HEK293T (cell line): Measurements from ENCODE around the gene PSMD6.

Experiments
- BHLHE40 ChIP-seq: fragments of 450-650 bp; IDR thresholded peaks from 2 replicates; pipeline ENCODE4 v1.6.1; 2016; ENCODE audit warnings: mild to moderate bottlenecking, moderate library complexity, borderline replicate concordance
- ELF4 ChIP-seq: fragments of 450-650 bp; IDR thresholded peaks from 2 replicates; pipeline ENCODE4 v1.6.1; 2017; ENCODE audit warnings: antibody characterized with exemption
- FOXK2 ChIP-seq: fragments of 450-650 bp; IDR thresholded peaks from 2 replicates; pipeline ENCODE4 v1.6.1; 2016; ENCODE audit warnings: mild to moderate bottlenecking
- L3MBTL2 ChIP-seq: fragments of 450-650 bp; conservative IDR thresholded peaks from 2 replicates; pipeline ENCODE4 v1.6.1; 2016; ENCODE audit warnings: mild to moderate bottlenecking
- SP1 ChIP-seq: fragments of 450-650 bp; IDR thresholded peaks from 2 replicates; pipeline ENCODE4 v1.6.1; 2017
- ZNF384 ChIP-seq: fragments of 450-650 bp; IDR thresholded peaks from 2 replicates; pipeline ENCODE4 v1.6.1; 2016

DNA sequence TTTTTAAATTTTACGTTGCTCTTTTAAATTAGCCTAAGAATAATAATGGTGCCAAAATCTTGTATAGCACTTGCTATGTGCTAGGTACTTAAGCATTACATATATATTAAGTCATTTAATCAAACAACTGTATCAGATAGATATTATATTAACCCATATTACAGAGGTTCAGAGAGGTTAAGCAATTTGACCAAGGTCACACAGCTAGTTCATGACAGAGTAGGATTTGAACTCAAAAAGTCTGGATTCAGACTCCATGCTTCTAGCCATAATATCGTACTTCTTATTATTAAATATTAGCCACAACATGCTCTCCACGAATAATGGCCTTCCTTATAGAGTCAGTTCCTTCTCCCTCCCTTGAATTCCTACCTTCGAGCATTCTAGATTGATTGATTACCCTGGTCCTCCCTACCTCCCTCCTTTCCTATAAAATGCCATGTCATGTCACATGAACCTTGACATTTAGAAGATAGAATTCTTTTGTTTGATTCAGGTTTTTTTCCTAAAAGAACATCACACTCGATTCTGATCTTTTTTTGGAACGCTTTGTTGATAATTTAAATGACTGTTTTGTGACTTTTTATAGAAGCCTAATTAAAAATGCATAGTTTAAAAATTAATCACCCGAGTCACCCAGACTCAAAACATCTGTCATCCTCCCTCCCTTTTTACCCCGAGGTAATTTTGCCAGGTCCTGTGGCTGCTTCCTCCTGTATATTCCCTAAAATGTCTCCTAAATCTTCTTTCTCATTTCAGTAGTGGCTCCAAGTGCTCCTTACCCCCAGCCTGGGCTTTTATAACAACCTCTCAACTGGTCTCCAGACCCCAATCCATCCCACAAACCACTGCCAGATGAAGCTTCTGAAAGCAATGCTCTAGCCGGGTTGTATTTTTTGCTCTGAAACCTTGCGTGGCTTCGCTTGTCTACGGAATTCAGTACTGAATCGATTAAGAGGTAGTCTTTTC lies 8.5 kb upstream of the PSMD6 start:
- TF ChIP-seq ELF4 (no peak), ZNF384 (no peak), BHLHE40 (no peak), FOXK2 (no peak), SP1 (no peak), L3MBTL2 (no peak)
